Smooth muscle cell (in vitro differentiated cells): Measurements from ENCODE around the gene SERTM1. TPM values are rescaled to one million over a fixed set of nuclear protein-coding genes. Genes with fewer than 3 reads are reported as not detected.

Source experiments
- DNase-seq: peaks from one replicate; lab custom pipeline; 2025; ENCODE audit not compliant: unreplicated experiment; lab: John Stamatoyannopoulos, UW
- H2AFZ ChIP-seq: fragments of 200-600 bp; sonication (generic); 2 replicates; pipeline ENCODE4 v1.6.0; 2016; ENCODE audit warnings: antibody characterized with exemption, low read depth, mild to moderate bottlenecking
- H3F3A ChIP-seq: fragments of 200-600 bp; sonication (generic); 2 replicates; pipeline ENCODE4 v1.6.0; 2017; ENCODE audit warnings: antibody characterized with exemption, low read depth
- H3K27ac ChIP-seq: fragments of 200-600 bp; sonication (generic); 2 replicates; pipeline ENCODE4 v1.5.1; 2016; ENCODE audit warnings: low read depth, mild to moderate bottlenecking
- H3K27me3 ChIP-seq: fragments of 200-600 bp; sonication (generic); 2 replicates; pipeline ENCODE4 v1.6.1; 2016; ENCODE audit warnings: low read depth, mild to moderate bottlenecking
- H3K36me3 ChIP-seq: fragments of 200-600 bp; sonication (generic); 2 replicates; pipeline ENCODE4 v1.5.1; 2016; ENCODE audit warnings: low read depth
- H3K4me1 ChIP-seq: fragments of 200-600 bp; sonication (generic); 2 replicates; pipeline ENCODE4 v1.5.1; 2016; ENCODE audit warnings: low read depth
- H3K4me2 ChIP-seq: fragments of 200-600 bp; sonication (generic); 2 replicates; pipeline ENCODE4 v1.6.0; 2016; ENCODE audit warnings: mild to moderate bottlenecking
- H3K4me3 ChIP-seq: fragments of 200-600 bp; sonication (generic); 2 replicates; pipeline ENCODE4 v1.5.1; 2016; ENCODE audit warnings: mild to moderate bottlenecking
- H3K79me2 ChIP-seq: fragments of 200-600 bp; sonication (generic); 2 replicates; pipeline ENCODE4 v1.6.0; 2016; ENCODE audit warnings: low read depth, mild to moderate bottlenecking
- H3K9ac ChIP-seq: fragments of 200-600 bp; sonication (generic); 2 replicates; pipeline ENCODE4 v1.6.0; 2016; ENCODE audit warnings: low read depth
- H3K9me3 ChIP-seq: fragments of 200-600 bp; sonication (generic); replicated peaks from 2 replicates; pipeline ENCODE4 v1.5.1; 2016; ENCODE audit warnings: low read depth
- H4K20me1 ChIP-seq: fragments of 200-600 bp; sonication (generic); 2 replicates; pipeline ENCODE4 v1.6.0; 2016; ENCODE audit warnings: low read depth
- CTCF ChIP-seq: fragments of 200-600 bp; sonication (generic); IDR thresholded peaks from 2 replicates; pipeline ENCODE4 v1.5.1; 2017; ENCODE audit warnings: borderline replicate concordance, mild to moderate bottlenecking, antibody characterized with exemption; ENCODE audit not compliant: insufficient read depth, poor library complexity, severe bottlenecking
- WGBS: methylation state at CpG from one replicate; pipeline ENCODE4 v1.1.7; 2016; ENCODE audit warnings: low lambda C conversion rate; 5-methylcytosine and 5-hydroxymethylcytosine counted together
- polyA plus RNA-seq: library from polyadenylated mRNA; unstranded; fragments of >200 nt; fragmentation: Nextera tagmentation; extraction: Ambion mirVana; gene quantifications from 2 replicates; pipeline ENCODE4 v1.2.1, GENCODE V29; 2016
- total RNA-seq: library from RNA; depleted of rRNA; stranded (reverse); fragments of >200 nt; gene quantifications from 2 replicates; pipeline ENCODE4 v1.2.3, GENCODE V29; 2014

SERTM1 gene
- total RNA-seq (not detected in 2 replicates), polyA plus RNA-seq (not detected in 2 replicates)

- Histone ChIP-seq H3K79me2 (no peaks in the 10 kb centered on the region), H3K4me1 (no peaks in the 10 kb centered on the region), H3F3A (no peaks in the 10 kb centered on the region), H2AFZ (peak within 1 kb of the TSS; percentile 67), H3K4me2 (peak within 1 kb of the TSS; percentile 89), H3K9me3 (no peaks in the 10 kb centered on the region), H3K27me3 (peaks cover 78% of the 10 kb centered on the region), H3K27ac (no peak within 1 kb of the TSS), H3K4me3 (peak within 1 kb of the TSS; percentile 49), H3K36me3 (no peaks in the 10 kb centered on the region), H4K20me1 (no peaks in the 10 kb centered on the region), H3K9ac (no peak within 1 kb of the TSS)
- under 1% methylated on average over 55 of the region's 56 CpGs for WGBS
- no peak for TF ChIP-seq CTCF
- DNase-seq = no peak
Measured at GRCh38 chr13:36673838-36674326, at the start of gene SERTM1. SERTM1 (plus strand) TSS chr13:36674020; CDS start chr13:36695079, 21,059 bp downstream.

GRCh38 chr13:36628377-36629056 is 45.3 kb upstream of the SERTM1 start:
- no peak overlapping the region for H3K9ac ChIP-seq
- no peaks in the 10 kb centered on the region for H3F3A ChIP-seq
- H4K20me1 ChIP-seq = no peaks in the 10 kb centered on the region
- no peaks in the 10 kb centered on the region for H3K9me3 ChIP-seq
- H3K4me1 ChIP-seq = no peaks in the 10 kb centered on the region
- no peak overlapping the region for H2AFZ ChIP-seq
- H3K4me3 ChIP-seq = no peak overlapping the region
- no peak for TF ChIP-seq CTCF
- H3K36me3 ChIP-seq = no peaks in the 10 kb centered on the region
- no peaks in the 10 kb centered on the region for H3K27me3 ChIP-seq
- 74% methylated on average over 5 of the region's 5 CpGs for WGBS
- no peak overlapping the region for H3K4me2 ChIP-seq
- no peaks in the 10 kb centered on the region for H3K79me2 ChIP-seq
- no peak for DNase-seq
- no peak overlapping the region for H3K27ac ChIP-seq

- Histone ChIP-seq H4K20me1 (no peaks in the 10 kb centered on the region), H3K36me3 (no peaks in the 10 kb centered on the region), H3K4me2 (no peak overlapping the region), H3K27me3 (no peaks in the 10 kb centered on the region), H3K27ac (no peak overlapping the region), H3K4me3 (no peak overlapping the region), H3K4me1 (no peaks in the 10 kb centered on the region), H3K9ac (no peak overlapping the region), H3K9me3 (no peaks in the 10 kb centered on the region), H2AFZ (no peak overlapping the region), H3F3A (no peaks in the 10 kb centered on the region), H3K79me2 (no peaks in the 10 kb centered on the region)
- WGBS = 66% methylated on average over 2 of the region's 2 CpGs
- TF ChIP-seq CTCF = no peak
- no peak for DNase-seq
Measured at GRCh38 chr13:36629057-36629385, 44.8 kb upstream of the SERTM1 start.
